B cell (primary cell): ENCODE results near the gene TRIP10. TPM values are rescaled to one million over a fixed set of nuclear protein-coding genes. Genes with fewer than 3 reads are reported as not detected.

Source experiments
- ATAC-seq: fragments of 200-7000 bp; cut with Tn5 transposase; one replicate; pipeline ENCODE4 v1.10.0; 2021; ENCODE audit warnings: low read depth, mild to moderate bottlenecking, moderate number of reproducible peaks, moderate library complexity
- CTCF ChIA-PET: fragments of 350-600 bp; sonication (Branson Sonifier 250); formaldehyde crosslinking; loops from one replicate; lab custom pipeline; 2021; ENCODE audit warnings: antibody characterized with exemption, inconsistent platforms; lab: Charles Lee
- POLR2A ChIA-PET: fragments of 350-600 bp; sonication (Branson Sonifier 250); formaldehyde crosslinking; loops from one replicate; lab custom pipeline; 2021; ENCODE audit warnings: antibody characterized with exemption; lab: Charles Lee
- DNase-seq: peaks from one replicate; pipeline ENCODE4 v3.0.0; 2013
- H2AFZ ChIP-seq: 2 replicates; pipeline ENCODE4 v1.6.1; 2012; ENCODE audit warnings: mild to moderate bottlenecking, low read depth, low read length; ENCODE audit not compliant: insufficient read depth, poor library complexity, severe bottlenecking
- H3K27ac ChIP-seq, 2 donors: 1 replicate in 1 of 2; 2 replicates in 1 of 2; pipeline ENCODE4 v1.5.1; 2012 to 2013; ENCODE audit warnings: low read length in 2 of 2, mild to moderate bottlenecking in 2 of 2, moderate library complexity in 1 of 2
- H3K27me3 ChIP-seq, 4 experiments: fragments of 200-600 bp in 1 of 4; sonication (generic) in 1 of 4; replicated peaks in 1 of 4; 1 replicate in 2 of 4; 2 replicates in 2 of 4; pipeline versions ENCODE4 v1.6.1 to v1.7.0; 2013 to 2016; ENCODE audit warnings: low read length in 3 of 4, mild to moderate bottlenecking in 2 of 4, mixed read lengths in 1 of 4, moderate library complexity in 1 of 4; ENCODE audit not compliant: insufficient read depth in 4 of 4, control insufficient read depth in 3 of 4; ENCODE audit errors: control extremely low read depth in 1 of 4
- H3K36me3 ChIP-seq, 2 experiments: replicated peaks in 1 of 2; 1 replicate in 1 of 2; 2 replicates in 1 of 2; pipeline versions ENCODE4 v1.6.1 to v1.7.1; 2013; ENCODE audit warnings: low read length in 1 of 2; ENCODE audit not compliant: insufficient read depth in 2 of 2, control insufficient read depth in 1 of 2; ENCODE audit errors: control extremely low read depth in 1 of 2, extremely low read depth in 1 of 2
- H3K4me1 ChIP-seq, 2 donors: fragments of 200-600 bp in 1 of 2; sonication (generic) in 1 of 2; 1 replicate in 1 of 2; 2 replicates in 1 of 2; pipeline versions ENCODE4 v1.5.1 to v1.6.1; 2013 to 2017; ENCODE audit warnings: low read length in 2 of 2; ENCODE audit not compliant: control insufficient read depth in 2 of 2, insufficient read depth in 2 of 2
- H3K4me2 ChIP-seq: replicated peaks from 2 replicates; pipeline ENCODE3; 2012; ENCODE audit warnings: mild to moderate bottlenecking, low read depth, low read length; ENCODE audit not compliant: poor library complexity, severe bottlenecking
- H3K4me3 ChIP-seq, 5 experiments: fragments of 200-600 bp in 1 of 5; sonication (generic) in 1 of 5; 1 replicate in 3 of 5; 2 replicates in 2 of 5; pipeline versions ENCODE4 v1.5.1 to v1.7.0; 2011 to 2016; ENCODE audit warnings: low read length in 4 of 5, mild to moderate bottlenecking in 4 of 5, low read depth in 2 of 5, control low read depth in 1 of 5, moderate library complexity in 1 of 5; ENCODE audit not compliant: insufficient read depth in 1 of 5; ENCODE audit errors: control extremely low read depth in 1 of 5, extremely low read depth in 1 of 5
- H3K79me2 ChIP-seq: fragments of 200-600 bp; sonication (generic); one replicate; pipeline ENCODE4 v1.6.0; 2016; ENCODE audit warnings: low read length; ENCODE audit not compliant: control insufficient read depth, insufficient read depth
- H3K9ac ChIP-seq: fragments of 200-600 bp; sonication (generic); 2 replicates; pipeline ENCODE4 v1.6.1; 2017; ENCODE audit warnings: mild to moderate bottlenecking, low read length, moderate library complexity
- H3K9me3 ChIP-seq, 3 donors: one replicate each; pipeline versions ENCODE4 v1.6.1 to v1.7.1; 2013; ENCODE audit warnings: low read length in 2 of 3; ENCODE audit not compliant: control insufficient read depth in 2 of 3, insufficient read depth in 1 of 3; ENCODE audit errors: control extremely low read depth in 1 of 3
- H4K20me1 ChIP-seq: 2 replicates; pipeline ENCODE4 v1.6.0; 2012; ENCODE audit warnings: mild to moderate bottlenecking, low read length; ENCODE audit not compliant: insufficient read depth, control insufficient read depth, poor library complexity, severe bottlenecking
- H3K27ac Mint-ChIP-seq: one replicate; pipeline ENCODE4 v1.8.0; 2021; ENCODE audit warnings: mixed read lengths
- H3K27me3 Mint-ChIP-seq: one replicate; pipeline ENCODE4 v1.8.0; 2021; ENCODE audit warnings: mixed read lengths
- H3K4me1 Mint-ChIP-seq: one replicate; pipeline ENCODE4 v1.8.0; 2021; ENCODE audit warnings: mixed read lengths
- H3K4me3 Mint-ChIP-seq: one replicate; pipeline ENCODE4 v1.8.0; 2021; ENCODE audit warnings: mixed read lengths
- H3K9me3 Mint-ChIP-seq: one replicate; pipeline ENCODE4 v1.8.0; 2022; ENCODE audit warnings: mixed read lengths; ENCODE audit not compliant: insufficient read depth
- CTCF ChIP-seq: fragments of 200-600 bp; IDR thresholded peaks from one replicate; pipeline ENCODE4 v1.8.0; 2022; ENCODE audit warnings: antibody characterized with exemption, mild to moderate bottlenecking
- EZH2 ChIP-seq: IDR thresholded peaks from 2 replicates; pipeline ENCODE4 v1.6.1; 2012; ENCODE audit warnings: borderline replicate concordance, low read depth, mild to moderate bottlenecking, moderate library complexity, low read length; ENCODE audit not compliant: insufficient read depth, poor library complexity, severe bottlenecking
- WGBS: methylation state at CpG from one replicate; pipeline ENCODE4 v1.1.5; 2013; ENCODE audit warnings: missing lambda C conversion rate; ENCODE audit not compliant: insufficient coverage; 5-methylcytosine and 5-hydroxymethylcytosine counted together
- intact Hi-C: fragments of 100-400 bp; cut with micrococcal nuclease; formaldehyde crosslinking; loops from one replicate; pipeline ENCODE4 v1.10.0; 2022
- polyA plus RNA-seq: library from polyadenylated mRNA; depleted of rRNA; stranded (reverse); fragments of >200 nt; gene quantifications from 2 replicates; pipeline ENCODE4 v1.2.3, GENCODE V29; 2012
- total RNA-seq, 2 donors: library from RNA; stranded (reverse); fragments of 120-200 nt in 1 of 2; gene quantifications; 1 replicate in 1 of 2; 2 replicates in 1 of 2; pipeline versions ENCODE4 v1.2.3 to v1.2.4, GENCODE V29; 2013 to 2022

The TRIP10 gene
- total and polyA plus RNA-seq, 2 donors (not counting 1 experiment from before 2014, with no cell fraction given), result 5.9 to 42.7 TPM

- Histone ChIP-seq H3K9ac (no peak overlapping the region), H3K9me3 (no peaks in the 10 kb centered on the region), H3K79me2 (peaks cover 15% of the 10 kb centered on the region), H3K27ac (peak overlapping the region in 1 of 2 donors; percentile 35), H3K4me2 (peak overlapping the region; percentile 83), H3K27me3 (no peaks in the 10 kb centered on the region), H4K20me1 (peaks cover 25% of the 10 kb centered on the region), H3K36me3 (peaks cover 0 to 33% of the 10 kb centered on the region in 2 experiments), H2AFZ (peak overlapping the region; percentile 65), H3K4me1 (peaks cover 13 to 26% of the 10 kb centered on the region in 2 donors), H3K4me3 (peak overlapping the region in 3 of 5 experiments; percentile 56 to 65 (median 60))
- WGBS, result 86% methylated on average over 46 of the region's 50 CpGs
- Mint-ChIP-seq H3K27ac (peak overlapping the region; percentile 96), H3K4me1 (peaks cover 23% of the 10 kb centered on the region), H3K27me3 (no peaks in the 10 kb centered on the region), H3K4me3 (peak overlapping the region; percentile 94), H3K9me3 (no peaks in the 10 kb centered on the region)
- no peak for DNase-seq
- CTCF ChIA-PET, result interaction anchor here (0.9 to 3.8 kb wide), 8 partner anchors 16 to 293 kb away, joined by 3 to 22 read pairs (median 6); partner anchors contain the start of genes GPR108, SLC25A23 and VAV1
- TF ChIP-seq CTCF, result no peak
- no peak for TF ChIP-seq EZH2
- POLR2A ChIA-PET, result interaction anchor here (0.5 to 2.2 kb wide), 7 partner anchors 10 to 949 kb away, joined by 3 to 6 read pairs (median 3); partner anchors contain the start of genes FCER2, GPR108 and SH2D3A
- intact Hi-C loops, result loop anchor here (1.0 to 5.0 kb wide), 8 partner anchors 14 to 380 kb away; partner anchors contain the start of genes ALKBH7, SH2D3A and VAV1
- no peak for ATAC-seq
Measured at GRCh38 chr19:6752256-6753177, 13.0 kb downstream of the TRIP10 start.
